ENCODE measurements around the gene SEMA5B. TPM values are rescaled to one million over a fixed set of nuclear protein-coding genes. Genes with fewer than 3 reads are reported as not detected.

SEMA5B gene
- total and polyA plus RNA-seq, 2 of the 4 experiments (the other 2 are of a cell fraction) = not detected

GRCh38 chr3:123044981-123045763 lies 17.6 kb upstream of the SEMA5B start:
- H3K56ac ChIP-seq (ENCODE audit: extremely low read depth, insufficient read depth, low read length) = no peak overlapping the region
- dilution Hi-C loops (cut with HindIII; ENCODE audit: low sequenced_read_pairs, unreplicated experiment) (no loop called here), intact Hi-C loops (cut with micrococcal nuclease) (no loop called here), in situ Hi-C loops (cut with MboI; ENCODE audit: low sequenced_read_pairs) (no loop called here)
- no peak overlapping the region for H4K5ac ChIP-seq (ENCODE audit: low read depth, low read length)
- no peaks in the 10 kb centered on the region for H4K20me1 ChIP-seq (ENCODE audit: insufficient read depth, low read length)
- no peak overlapping the region for H2AK9ac ChIP-seq (replicated peaks; ENCODE audit: low read depth, low read length, poor library complexity)
- H3K27ac ChIP-seq (ENCODE audit: insufficient read depth, low read length) = no peak overlapping the region
- no peak overlapping the region for H3K4me2 ChIP-seq (ENCODE audit: low read depth, low read length)
- no peak overlapping the region for H3K9ac ChIP-seq (ENCODE audit: low read depth, low read length)
- ChIA-PET POLR2A (ENCODE audit: unreplicated experiment) (no interaction called here), CTCF (interaction anchor here (1.3 to 1.9 kb wide), 2 partner anchors 10 to 14 kb away, joined by 3 to 6 read pairs; no protein-coding TSS in a partner anchor)
- ATAC-seq (ENCODE audit: low read depth) = no peak
- H3K9me1 ChIP-seq (ENCODE audit: insufficient read depth, low read length) = no peaks in the 10 kb centered on the region
- no peak overlapping the region for H3K23ac ChIP-seq (ENCODE audit: low read depth, low read length)
- no peak overlapping the region for H4K8ac ChIP-seq (ENCODE audit: low read depth in 2 of 2, low read length in 2 of 2)
- no peaks in the 10 kb centered on the region for H3K36me3 ChIP-seq (ENCODE audit: control insufficient read depth, insufficient read depth, low read length)
- WGBS, 2 experiments (ENCODE audit: extremely low coverage in 2 of 2, insufficient read length in 1 of 2) = no CpG with 5 or more reads among the region's 5 CpGs
- H3K27me3 ChIP-seq (ENCODE audit: control insufficient read depth, insufficient read depth, low read length) = peaks cover 58% of the 10 kb centered on the region
- no peak overlapping the region for H4K91ac ChIP-seq (ENCODE audit: insufficient read depth, low read depth, low read length)
- H3K14ac ChIP-seq (replicated peaks; ENCODE audit: low read depth, low read length) = no peak overlapping the region
- H2BK20ac ChIP-seq (ENCODE audit: low read depth, low read length) = no peak overlapping the region
- H2BK120ac ChIP-seq (ENCODE audit: low read depth, low read length) = no peak overlapping the region
- DNase-seq = no peak
- H2BK15ac ChIP-seq (ENCODE audit: low read depth, low read length) = no peak overlapping the region
- no peak overlapping the region for H2BK5ac ChIP-seq (ENCODE audit: low read depth, low read length, poor library complexity, severe bottlenecking)
- H3K9me3 ChIP-seq (ENCODE audit: control insufficient read depth, insufficient read depth, low read length) = no peaks in the 10 kb centered on the region
- H3K4ac ChIP-seq (ENCODE audit: low read depth, low read length) = no peak overlapping the region
- H3K4me1 ChIP-seq (ENCODE audit: control insufficient read depth, insufficient read depth, low read length) = no peaks in the 10 kb centered on the region
- no peak for TF ChIP-seq FOS (IDR thresholded peaks at IDR 0.05; ENCODE audit: low read depth, low read length)
- no peak for TF ChIP-seq USF2 (IDR thresholded peaks at IDR 0.05; ENCODE audit: low read depth, low read length)
- no peak for TF ChIP-seq RAD21 (IDR thresholded peaks at IDR 0.05; ENCODE audit: low read length)
- no peak for TF ChIP-seq CHD1 (IDR thresholded peaks at IDR 0.05; ENCODE audit: low read depth, low read length)
- no peak for TF ChIP-seq MXI1 (IDR thresholded peaks at IDR 0.05; ENCODE audit: borderline replicate concordance, low read depth, low read length)
- no peak for TF ChIP-seq RFX5 (IDR thresholded peaks at IDR 0.05; ENCODE audit: low read depth, low read length)
- no peak for TF ChIP-seq NFE2L2 (IDR thresholded peaks at IDR 0.05; ENCODE audit: low read depth, low read length)
- H2AFZ ChIP-seq (replicated peaks; ENCODE audit: low read length, poor library complexity) = no peak overlapping the region
- no TSS peak for BruUV-seq (replicated peaks)
- no peak overlapping the region for H2AK5ac ChIP-seq (ENCODE audit: low read depth, low read length)
- H3K79me1 ChIP-seq (ENCODE audit: low read depth in 1 of 2, low read length in 2 of 2) = no peaks in the 10 kb centered on the region
- H3K4me3 ChIP-seq (ENCODE audit: insufficient read depth, low read depth, low read length) = no peak overlapping the region
- H3K18ac ChIP-seq (ENCODE audit: low read depth, low read length) = no peak overlapping the region

Data from IMR-90 (cell line).